ENCODE data around the gene SLC2A13. TPM values are rescaled to one million over a fixed set of nuclear protein-coding genes. Genes with fewer than 3 reads are reported as not detected.

Gene SLC2A13
- total RNA-seq, 1 donor from 2014 or later: 6.9 TPM

DNA sequence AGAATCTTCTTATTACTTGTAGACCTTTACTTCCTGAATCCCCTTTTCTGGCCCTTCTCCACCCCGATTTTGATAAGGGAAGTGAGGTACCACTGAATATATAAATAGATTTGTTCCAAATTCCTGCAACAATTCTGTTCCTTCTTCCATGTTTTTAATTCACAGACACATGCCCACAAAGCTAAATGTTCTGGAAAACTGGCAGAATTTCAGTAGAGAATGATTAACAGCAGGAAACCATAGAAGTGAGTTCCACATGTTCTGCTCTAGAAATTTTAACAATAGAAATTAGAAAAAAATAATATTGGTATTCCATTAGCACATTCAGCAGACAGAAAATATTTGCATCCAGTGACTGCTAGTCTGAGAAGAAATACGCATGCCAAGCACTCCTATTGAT is 139.6 kb downstream of the SLC2A13 start:
- H3K36me3 Mint-ChIP-seq (ENCODE audit: unreplicated experiment): no peaks in the 10 kb centered on the region
- H3K9me3 Mint-ChIP-seq (ENCODE audit: unreplicated experiment): peaks cover 8% of the 10 kb centered on the region
- no peak for DNase-seq (ENCODE audit: extremely low spot score, unreplicated experiment)

DNA sequence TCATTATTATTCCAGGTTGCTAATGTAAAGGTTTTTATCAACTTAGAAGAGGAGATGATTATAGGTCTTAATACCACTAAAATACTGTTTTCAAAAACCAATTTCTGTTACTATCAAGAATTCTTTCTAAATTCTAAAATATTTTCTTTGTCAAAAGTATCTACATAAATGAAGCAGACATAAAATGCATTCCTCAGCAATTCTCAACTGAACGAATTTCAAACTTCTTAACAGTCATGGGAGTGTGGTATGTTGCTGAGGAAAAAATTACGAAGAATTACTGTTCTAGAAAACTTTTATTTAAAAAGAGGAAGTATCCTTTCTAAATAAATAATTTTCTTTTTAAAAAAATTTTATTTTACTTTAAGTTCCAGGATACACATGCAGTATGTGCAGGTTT is 146.4 kb downstream of the SLC2A13 start:
- Mint-ChIP-seq H3K9me3 (ENCODE audit: unreplicated experiment) (no peaks in the 10 kb centered on the region), H3K27ac (ENCODE audit: unreplicated experiment) (no peak overlapping the region), H3K27me3 (ENCODE audit: unreplicated experiment) (no peaks in the 10 kb centered on the region), H3K36me3 (ENCODE audit: unreplicated experiment) (no peaks in the 10 kb centered on the region), H3K4me3 (ENCODE audit: unreplicated experiment) (no peak overlapping the region), H3K4me1 (ENCODE audit: unreplicated experiment) (no peaks in the 10 kb centered on the region)
- DNase-seq (ENCODE audit: extremely low spot score, unreplicated experiment): no peak
- TF ChIP-seq, protein P1, sequence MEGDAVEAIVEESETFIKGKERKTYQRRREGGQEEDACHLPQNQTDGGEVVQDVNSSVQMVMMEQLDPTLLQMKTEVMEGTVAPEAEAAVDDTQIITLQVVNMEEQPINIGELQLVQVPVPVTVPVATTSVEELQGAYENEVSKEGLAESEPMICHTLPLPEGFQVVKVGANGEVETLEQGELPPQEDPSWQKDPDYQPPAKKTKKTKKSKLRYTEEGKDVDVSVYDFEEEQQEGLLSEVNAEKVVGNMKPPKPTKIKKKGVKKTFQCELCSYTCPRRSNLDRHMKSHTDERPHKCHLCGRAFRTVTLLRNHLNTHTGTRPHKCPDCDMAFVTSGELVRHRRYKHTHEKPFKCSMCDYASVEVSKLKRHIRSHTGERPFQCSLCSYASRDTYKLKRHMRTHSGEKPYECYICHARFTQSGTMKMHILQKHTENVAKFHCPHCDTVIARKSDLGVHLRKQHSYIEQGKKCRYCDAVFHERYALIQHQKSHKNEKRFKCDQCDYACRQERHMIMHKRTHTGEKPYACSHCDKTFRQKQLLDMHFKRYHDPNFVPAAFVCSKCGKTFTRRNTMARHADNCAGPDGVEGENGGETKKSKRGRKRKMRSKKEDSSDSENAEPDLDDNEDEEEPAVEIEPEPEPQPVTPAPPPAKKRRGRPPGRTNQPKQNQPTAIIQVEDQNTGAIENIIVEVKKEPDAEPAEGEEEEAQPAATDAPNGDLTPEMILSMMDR (IDR thresholded peaks at IDR 0.05): no peak

More for the DNA sequence above, 139.6 kb downstream of the SLC2A13 start:
- TF ChIP-seq, protein P1 (IDR thresholded peaks at IDR 0.05): no peak
- no peaks in the 10 kb centered on the region for H3K27me3 Mint-ChIP-seq (ENCODE audit: unreplicated experiment)
- H3K4me1 Mint-ChIP-seq (ENCODE audit: unreplicated experiment): no peaks in the 10 kb centered on the region
- no peak overlapping the region for H3K27ac Mint-ChIP-seq (ENCODE audit: unreplicated experiment)
- no peak overlapping the region for H3K4me3 Mint-ChIP-seq (ENCODE audit: unreplicated experiment)

DNA sequence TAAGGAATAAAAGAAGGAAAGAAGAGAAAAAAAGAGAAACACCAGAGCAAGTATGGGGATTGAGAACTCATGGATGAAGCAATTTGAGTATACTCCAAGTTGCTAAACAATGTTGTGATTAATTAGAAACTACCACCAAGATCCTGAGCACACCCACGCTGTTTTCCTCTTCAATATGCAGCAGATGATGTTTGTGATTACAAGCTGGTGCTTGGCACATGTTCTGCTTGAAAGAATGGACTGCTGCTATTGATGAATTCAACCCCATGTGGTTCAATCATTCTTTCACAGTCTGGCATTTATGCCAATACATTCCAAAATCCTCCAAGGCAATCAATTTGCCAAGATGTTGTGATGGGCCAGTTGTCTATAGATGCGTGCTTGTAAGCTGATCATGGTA is 146.8 kb downstream of the SLC2A13 start:
- no peaks in the 10 kb centered on the region for H3K36me3 Mint-ChIP-seq (ENCODE audit: unreplicated experiment)
- TF ChIP-seq, protein P1 (IDR thresholded peaks at IDR 0.05): no peak
- no peaks in the 10 kb centered on the region for H3K4me1 Mint-ChIP-seq (ENCODE audit: unreplicated experiment)
- no peak overlapping the region for H3K27ac Mint-ChIP-seq (ENCODE audit: unreplicated experiment)
- no peak for DNase-seq (ENCODE audit: extremely low spot score, unreplicated experiment)
- no peaks in the 10 kb centered on the region for H3K9me3 Mint-ChIP-seq (ENCODE audit: unreplicated experiment)
- no peak overlapping the region for H3K4me3 Mint-ChIP-seq (ENCODE audit: unreplicated experiment)
- H3K27me3 Mint-ChIP-seq (ENCODE audit: unreplicated experiment): no peaks in the 10 kb centered on the region

DNA sequence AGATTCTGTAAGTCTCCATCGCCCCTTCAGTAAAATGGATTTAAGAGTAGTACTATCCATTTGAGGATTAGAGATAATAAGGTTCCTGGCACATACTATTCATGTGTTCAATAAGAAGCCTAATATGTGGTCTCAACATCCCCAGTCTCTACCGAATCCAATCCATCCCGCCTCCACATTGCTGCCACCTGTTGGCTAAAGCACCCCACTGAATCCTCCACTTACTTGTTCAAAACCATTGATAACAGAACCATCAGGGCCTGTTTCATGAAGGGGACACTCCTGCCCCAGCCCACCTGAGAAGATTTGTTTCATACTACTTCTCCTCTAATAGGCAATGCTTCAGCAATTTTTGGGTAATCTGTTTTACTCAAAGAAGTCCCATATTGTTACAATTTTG is 147.5 kb downstream of the SLC2A13 start:
- no peak overlapping the region for H3K27ac Mint-ChIP-seq (ENCODE audit: unreplicated experiment)
- no peaks in the 10 kb centered on the region for H3K36me3 Mint-ChIP-seq (ENCODE audit: unreplicated experiment)
- H3K9me3 Mint-ChIP-seq (ENCODE audit: unreplicated experiment): no peaks in the 10 kb centered on the region
- TF ChIP-seq, protein P1 (IDR thresholded peaks at IDR 0.05): peak; percentile 14
- no peak overlapping the region for H3K4me3 Mint-ChIP-seq (ENCODE audit: unreplicated experiment)
- no peaks in the 10 kb centered on the region for H3K27me3 Mint-ChIP-seq (ENCODE audit: unreplicated experiment)
- no peaks in the 10 kb centered on the region for H3K4me1 Mint-ChIP-seq (ENCODE audit: unreplicated experiment)
- no peak for DNase-seq (ENCODE audit: extremely low spot score, unreplicated experiment)

DNA sequence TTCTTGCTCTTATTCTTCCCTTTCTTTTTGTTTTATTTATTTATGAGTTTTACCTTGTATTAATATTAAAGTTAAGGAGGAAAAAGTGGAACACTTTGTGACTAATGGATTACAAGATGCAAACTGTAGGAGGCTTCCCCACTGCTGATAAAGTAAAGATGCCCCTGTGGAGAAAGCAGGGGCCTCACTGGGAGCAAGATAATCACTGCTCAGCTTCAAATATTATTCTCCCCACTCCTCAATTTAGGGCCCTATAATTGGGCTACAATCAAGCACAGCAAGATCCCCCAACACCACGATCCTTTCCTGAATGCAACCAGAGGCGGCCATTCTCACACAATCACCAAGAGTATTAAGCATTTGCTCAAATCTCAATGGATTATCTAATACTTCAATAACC is 149.2 kb downstream of the SLC2A13 start:
- no peak for DNase-seq (ENCODE audit: extremely low spot score, unreplicated experiment)
- Mint-ChIP-seq H3K9me3 (ENCODE audit: unreplicated experiment) (no peaks in the 10 kb centered on the region), H3K4me3 (ENCODE audit: unreplicated experiment) (no peak overlapping the region), H3K27me3 (ENCODE audit: unreplicated experiment) (no peaks in the 10 kb centered on the region), H3K36me3 (ENCODE audit: unreplicated experiment) (no peaks in the 10 kb centered on the region), H3K27ac (ENCODE audit: unreplicated experiment) (no peak overlapping the region), H3K4me1 (ENCODE audit: unreplicated experiment) (no peaks in the 10 kb centered on the region)
- TF ChIP-seq, protein P1 (IDR thresholded peaks at IDR 0.05): no peak
